IMR-90 (cell line): ENCODE results near the gene HOXC6. TPM values are rescaled to one million over a fixed set of nuclear protein-coding genes. Genes with fewer than 3 reads are reported as not detected.

Experiments used
- ATAC-seq: fragments of 200-7000 bp; cut with Tn5 transposase; 2 replicates; pipeline ENCODE4 v1.9.1; 2020; ENCODE audit warnings: low read depth, mild to moderate bottlenecking, moderate library complexity
- BruUV-seq: library from RNA; stranded (reverse); fragments of 400-500 nt; replicated peaks from 2 replicates; lab custom pipeline; 2021; lab: Mats Ljungman, UMichigan
- CTCF ChIA-PET: fragments of 300-600 bp; formaldehyde crosslinking; extraction: SDS; loops from one replicate; lab custom pipeline; 2021; ENCODE audit warnings: antibody characterized with exemption; lab: Yijun Ruan, JAX
- POLR2A ChIA-PET: fragments of 300-600 bp; sonication (Branson Sonifier 250); formaldehyde crosslinking; loops from one replicate; lab custom pipeline; 2022; ENCODE audit warnings: antibody characterized with exemption; ENCODE audit not compliant: unreplicated experiment; lab: Charles Lee
- DNase-seq: peaks from one replicate; pipeline ENCODE4 v3.0.0; 2013
- H2AFZ ChIP-seq: replicated peaks from 2 replicates; pipeline ENCODE3; 2013; ENCODE audit warnings: low read length, mild to moderate bottlenecking; ENCODE audit not compliant: poor library complexity
- H2AK5ac ChIP-seq: 2 replicates; pipeline ENCODE4 v1.6.1; 2013; ENCODE audit warnings: low read depth, low read length, inconsistent platforms
- H2AK9ac ChIP-seq: replicated peaks from 2 replicates; pipeline ENCODE3; 2013; ENCODE audit warnings: mild to moderate bottlenecking, low read depth, low read length, moderate library complexity; ENCODE audit not compliant: poor library complexity
- H2BK120ac ChIP-seq: 2 replicates; pipeline ENCODE4 v1.6.1; 2013; ENCODE audit warnings: low read depth, low read length, inconsistent platforms
- H2BK15ac ChIP-seq: 3 replicates; pipeline ENCODE4 v1.6.1; 2013; ENCODE audit warnings: low read depth, low read length, inconsistent platforms
- H2BK20ac ChIP-seq: 2 replicates; pipeline ENCODE4 v1.6.1; 2013; ENCODE audit warnings: low read depth, mild to moderate bottlenecking, inconsistent platforms, low read length, moderate library complexity
- H2BK5ac ChIP-seq: 2 replicates; pipeline ENCODE4 v1.6.1; 2013; ENCODE audit warnings: mild to moderate bottlenecking, low read depth, low read length, inconsistent platforms; ENCODE audit not compliant: poor library complexity, severe bottlenecking
- H3K14ac ChIP-seq: replicated peaks from 2 replicates; pipeline ENCODE4 v1.6.1; 2013; ENCODE audit warnings: low read depth, low read length, inconsistent platforms
- H3K18ac ChIP-seq: 2 replicates; pipeline ENCODE4 v1.6.1; 2013; ENCODE audit warnings: low read depth, low read length, control low read depth
- H3K23ac ChIP-seq: 2 replicates; pipeline ENCODE4 v1.6.1; 2013; ENCODE audit warnings: low read depth, low read length, inconsistent platforms
- H3K27ac ChIP-seq: 2 replicates; pipeline ENCODE4 v1.5.1; 2013; ENCODE audit warnings: mild to moderate bottlenecking, control low read depth, low read length; ENCODE audit not compliant: insufficient read depth
- H3K27me3 ChIP-seq: 2 replicates; pipeline ENCODE4 v1.6.1; 2013; ENCODE audit warnings: low read length; ENCODE audit not compliant: control insufficient read depth, insufficient read depth
- H3K36me3 ChIP-seq: 2 replicates; pipeline ENCODE4 v1.6.1; 2013; ENCODE audit warnings: low read length, mixed read lengths; ENCODE audit not compliant: control insufficient read depth, insufficient read depth
- H3K4ac ChIP-seq: 2 replicates; pipeline ENCODE4 v1.6.1; 2013; ENCODE audit warnings: low read depth, low read length, inconsistent platforms
- H3K4me1 ChIP-seq: 2 replicates; pipeline ENCODE4 v1.6.1; 2013; ENCODE audit warnings: low read length, mixed read lengths; ENCODE audit not compliant: control insufficient read depth, insufficient read depth
- H3K4me2 ChIP-seq: 2 replicates; pipeline ENCODE4 v1.6.1; 2013; ENCODE audit warnings: low read depth, mild to moderate bottlenecking, control low read depth, low read length, moderate library complexity
- H3K4me3 ChIP-seq: 2 replicates; pipeline ENCODE4 v1.5.1; 2013; ENCODE audit warnings: low read depth, mild to moderate bottlenecking, control low read depth, low read length, moderate library complexity; ENCODE audit not compliant: insufficient read depth
- H3K56ac ChIP-seq: 2 replicates; pipeline ENCODE4 v1.6.1; 2013; ENCODE audit warnings: low read length, inconsistent platforms; ENCODE audit not compliant: insufficient read depth; ENCODE audit errors: extremely low read depth
- H3K79me1 ChIP-seq, 2 experiments: 2 replicates each; pipeline ENCODE4 v1.6.1; 2013; ENCODE audit warnings: low read length in 2 of 2, inconsistent platforms in 1 of 2, low read depth in 1 of 2
- H3K9ac ChIP-seq: 2 replicates; pipeline ENCODE4 v1.6.1; 2013; ENCODE audit warnings: low read depth, low read length, control low read depth
- H3K9me1 ChIP-seq: 2 replicates; pipeline ENCODE4 v1.6.1; 2013; ENCODE audit warnings: low read length, inconsistent platforms; ENCODE audit not compliant: insufficient read depth
- H3K9me3 ChIP-seq: 2 replicates; pipeline ENCODE4 v1.6.1; 2013; ENCODE audit warnings: low read length; ENCODE audit not compliant: control insufficient read depth, insufficient read depth
- H4K20me1 ChIP-seq: 2 replicates; pipeline ENCODE4 v1.6.1; 2013; ENCODE audit warnings: low read length, inconsistent platforms; ENCODE audit not compliant: insufficient read depth
- H4K5ac ChIP-seq: 2 replicates; pipeline ENCODE4 v1.6.1; 2013; ENCODE audit warnings: mild to moderate bottlenecking, low read depth, low read length, control low read depth
- H4K8ac ChIP-seq, 2 experiments: 2 replicates each; pipeline ENCODE4 v1.6.1; 2013; ENCODE audit warnings: low read depth in 2 of 2, low read length in 2 of 2, control low read depth in 1 of 2, inconsistent platforms in 1 of 2
- H4K91ac ChIP-seq: 2 replicates; pipeline ENCODE4 v1.6.1; 2013; ENCODE audit warnings: low read depth, low read length, inconsistent platforms; ENCODE audit not compliant: insufficient read depth
- BHLHE40 ChIP-seq: fragments of 150-350 bp; IDR thresholded peaks from 2 replicates; pipeline ENCODE4 v1.6.1; 2016; ENCODE audit warnings: mild to moderate bottlenecking, low read depth, low read length
- CEBPB ChIP-seq: IDR thresholded peaks from 2 replicates; pipeline ENCODE4 v1.6.1; 2012; ENCODE audit warnings: low read depth, low read length, improper control_type of control experiment
- CHD1 ChIP-seq: IDR thresholded peaks from 2 replicates; pipeline ENCODE4 v1.6.1; 2012; ENCODE audit warnings: low read depth, low read length, improper control_type of control experiment
- CTCF ChIP-seq: conservative IDR thresholded peaks from 2 replicates; pipeline ENCODE4 v1.5.1; 2012; ENCODE audit warnings: mild to moderate bottlenecking, low read depth, low read length, improper control_type of control experiment
- ELK1 ChIP-seq: fragments of 150-350 bp; IDR thresholded peaks from 2 replicates; pipeline ENCODE4 v1.6.1; 2016; ENCODE audit warnings: low read depth, mild to moderate bottlenecking, low read length, moderate library complexity, borderline replicate concordance
- FOS ChIP-seq: fragments of 150-350 bp; IDR thresholded peaks from 2 replicates; pipeline ENCODE4 v1.6.1; 2016; ENCODE audit warnings: low read depth, low read length
- MAFK ChIP-seq: IDR thresholded peaks from 2 replicates; pipeline ENCODE4 v1.6.1; 2012; ENCODE audit warnings: low read depth, low read length, improper control_type of control experiment
- MAZ ChIP-seq: IDR thresholded peaks from 2 replicates; pipeline ENCODE4 v1.6.1; 2012; ENCODE audit warnings: low read depth, mild to moderate bottlenecking, low read length, improper control_type of control experiment, moderate library complexity, borderline replicate concordance
- MXI1 ChIP-seq: IDR thresholded peaks from 2 replicates; pipeline ENCODE4 v1.6.1; 2012; ENCODE audit warnings: low read depth, mild to moderate bottlenecking, low read length, moderate library complexity, borderline replicate concordance
- NFE2L2 ChIP-seq: fragments of 150-350 bp; IDR thresholded peaks from 2 replicates; pipeline ENCODE4 v1.6.1; 2016; ENCODE audit warnings: low read depth, mild to moderate bottlenecking, low read length
- POLR2A ChIP-seq: IDR thresholded peaks from 2 replicates; pipeline ENCODE4 v1.6.1; 2012; ENCODE audit warnings: mild to moderate bottlenecking, low read depth, low read length
- RAD21 ChIP-seq: IDR thresholded peaks from 2 replicates; pipeline ENCODE4 v1.6.1; 2012; ENCODE audit warnings: low read length, improper control_type of control experiment
- RCOR1 ChIP-seq: IDR thresholded peaks from 2 replicates; pipeline ENCODE4 v1.6.1; 2012; ENCODE audit warnings: mild to moderate bottlenecking, low read length, improper control_type of control experiment; ENCODE audit not compliant: insufficient replicate concordance
- RFX5 ChIP-seq: IDR thresholded peaks from 2 replicates; pipeline ENCODE4 v1.8.0; 2012; ENCODE audit warnings: low read depth, mild to moderate bottlenecking, low read length, moderate library complexity
- SMC3 ChIP-seq: fragments of 150-350 bp; IDR thresholded peaks from 2 replicates; pipeline ENCODE4 v1.6.1; 2016; ENCODE audit warnings: low read depth, mild to moderate bottlenecking, antibody characterized with exemption, low read length, moderate library complexity
- USF2 ChIP-seq: fragments of 150-350 bp; IDR thresholded peaks from 2 replicates; pipeline ENCODE4 v1.6.1; 2017; ENCODE audit warnings: mild to moderate bottlenecking, antibody characterized with exemption, low read length, low read depth
- WGBS, 2 experiments: methylation state at CpG; one replicate each; pipeline versions ENCODE4 v1.1.5 to v1.1.7; 2013; ENCODE audit warnings: missing lambda C conversion rate in 2 of 2; ENCODE audit not compliant: insufficient read length in 1 of 2; ENCODE audit errors: extremely low coverage in 2 of 2; 5-methylcytosine and 5-hydroxymethylcytosine counted together
- dilution Hi-C: fragments of 300-500 bp; cut with HindIII; formaldehyde crosslinking; loops from one replicate; pipeline ENCODE4 v1.14.3; 2018; ENCODE audit warnings: low sequenced_read_pairs; ENCODE audit not compliant: unreplicated experiment
- in situ Hi-C: fragments of 300-500 bp; cut with MboI; formaldehyde crosslinking; loops from 3 replicates; pipeline ENCODE4 v1.14.3; 2019; ENCODE audit warnings: low sequenced_read_pairs, inconsistent platforms, mixed read lengths
- intact Hi-C: fragments of 100-400 bp; cut with micrococcal nuclease; formaldehyde crosslinking; loops from 2 replicates; pipeline ENCODE4 v1.10.0; 2022
- polyA plus RNA-seq, 3 experiments: library from polyadenylated mRNA; depleted of rRNA; stranded (reverse); fragments of >200 nt; gene quantifications; 2 replicates each; pipeline ENCODE4 v1.2.3, GENCODE V29; 2012; ENCODE audit warnings: low replicate concordance in 1 of 3
- total RNA-seq: library from RNA; depleted of rRNA; stranded (reverse); fragments of >200 nt; gene quantifications from 2 replicates; pipeline ENCODE4 v1.2.3, GENCODE V29; 2012

Gene HOXC6
- total and polyA plus RNA-seq, 2 of the 4 experiments (the other 2 are of a cell fraction): 1.1 TPM; not detected in 1

GRCh38 chr12:54031480-54031879, 3.2 kb downstream of the HOXC6 start:
- no peaks in the 10 kb centered on the region for H3K9me1 ChIP-seq
- H3K36me3 ChIP-seq: no peaks in the 10 kb centered on the region
- H2AK5ac ChIP-seq: no peak overlapping the region
- DNase-seq (no peak), ATAC-seq (no peak)
- TF ChIP-seq RAD21 (no peak), RFX5 (no peak), POLR2A (no peak), RCOR1 (no peak), NFE2L2 (no peak), MAFK (no peak), USF2 (no peak), BHLHE40 (no peak), MAZ (no peak), SMC3 (no peak), CHD1 (no peak), ELK1 (no peak), MXI1 (no peak), CEBPB (no peak), CTCF (no peak), FOS (no peak)
- peaks cover 83% of the 10 kb centered on the region for H3K27me3 ChIP-seq
- H2AK9ac ChIP-seq: peak overlapping the region; percentile 1
- no peak overlapping the region for H3K56ac ChIP-seq
- no peak overlapping the region for H3K9ac ChIP-seq
- H4K91ac ChIP-seq: no peak overlapping the region
- dilution Hi-C loops (no loop called here), intact Hi-C loops (no loop called here), in situ Hi-C loops (no loop called here)
- no peak overlapping the region for H2BK120ac ChIP-seq
- H2BK15ac ChIP-seq: no peak overlapping the region
- ChIA-PET CTCF (interaction anchor here (0.9 to 1.0 kb wide), 2 partner anchors 157 to 170 kb away, joined by 3 to 5 read pairs; partner anchors contain the start of gene SMUG1), POLR2A (no interaction called here)
- H4K5ac ChIP-seq: no peak overlapping the region
- no peaks in the 10 kb centered on the region for H4K20me1 ChIP-seq
- no TSS peak for BruUV-seq
- H2BK20ac ChIP-seq: no peak overlapping the region
- no peaks in the 10 kb centered on the region for H3K79me1 ChIP-seq
- peaks cover 11% of the 10 kb centered on the region for H3K9me3 ChIP-seq
- no peak overlapping the region for H3K23ac ChIP-seq
- H2BK5ac ChIP-seq: no peak overlapping the region
- H3K4me3 ChIP-seq: no peak overlapping the region
- no peak overlapping the region for H2AFZ ChIP-seq
- H3K4ac ChIP-seq: no peak overlapping the region
- H3K4me2 ChIP-seq: no peak overlapping the region
- H3K14ac ChIP-seq: no peak overlapping the region
- H3K4me1 ChIP-seq: no peaks in the 10 kb centered on the region
- H4K8ac ChIP-seq: no peak overlapping the region
- no peak overlapping the region for H3K27ac ChIP-seq
- H3K18ac ChIP-seq: no peak overlapping the region
- WGBS, 2 experiments: no CpG with 5 or more reads among the region's 16 CpGs
